HEK293T (cell line): ENCODE results near the gene TMPRSS3.

Source experiments
- BHLHE40 ChIP-seq: fragments of 450-650 bp; IDR thresholded peaks from 2 replicates; pipeline ENCODE4 v1.6.1; 2016; ENCODE audit warnings: mild to moderate bottlenecking, moderate library complexity, borderline replicate concordance
- SP1 ChIP-seq: fragments of 450-650 bp; IDR thresholded peaks from 2 replicates; pipeline ENCODE4 v1.6.1; 2017

- no peak for TF ChIP-seq BHLHE40
- no peak for TF ChIP-seq SP1
Observed at GRCh38 chr21:42378418-42378817, 17.4 kb downstream of the TMPRSS3 start.
